GM18505 (cell line): Measurements from ENCODE around the gene COL6A2.

Experiments used
- ATAC-seq: cut with Tn5 transposase; IDR thresholded peaks from one replicate; pipeline ENCODE4 v1.9.1; 2021; ENCODE audit not compliant: unreplicated experiment
- POLR2A ChIP-seq: IDR thresholded peaks from 4 replicates; pipeline ENCODE4 v1.6.1; 2011; ENCODE audit warnings: borderline replicate concordance; ENCODE audit not compliant: insufficient read depth, insufficient read length; ENCODE audit errors: extremely low read depth

The COL6A2 gene

GRCh38 chr21:46097336-46098293, at the start of gene COL6A2:
Gene COL6A2 (plus strand): TSS chr21:46098112.
- ATAC-seq, result no peak
- TF ChIP-seq POLR2A, result no peak

GRCh38 chr21:46048926-46049889, 48.7 kb upstream of the COL6A2 start:
- no peak for ATAC-seq
- TF ChIP-seq POLR2A, result no peak

GRCh38 chr21:46049890-46050667, 47.8 kb upstream of the COL6A2 start:
- no peak for ATAC-seq
- TF ChIP-seq POLR2A, result no peak

GRCh38 chr21:46050668-46051378, 47.1 kb upstream of the COL6A2 start:
- no peak for ATAC-seq
- TF ChIP-seq POLR2A, result no peak

- no peak for ATAC-seq
- no peak for TF ChIP-seq POLR2A
Measured at GRCh38 chr21:46051379-46051770, 46.5 kb upstream of the COL6A2 start.

- TF ChIP-seq POLR2A, result no peak
- no peak for ATAC-seq
Measured at GRCh38 chr21:46051821-46052675, 45.9 kb upstream of the COL6A2 start.

GRCh38 chr21:46052703-46053651, 44.9 kb upstream of the COL6A2 start:
- no peak for ATAC-seq
- TF ChIP-seq POLR2A, result no peak

GRCh38 chr21:46054031-46054430, 43.9 kb upstream of the COL6A2 start:
- no peak for ATAC-seq
- TF ChIP-seq POLR2A, result no peak

- TF ChIP-seq POLR2A, result no peak
- ATAC-seq, result no peak
Measured at GRCh38 chr21:46054451-46054881, 43.4 kb upstream of the COL6A2 start.

GRCh38 chr21:46055863-46056281, 42.0 kb upstream of the COL6A2 start:
- TF ChIP-seq POLR2A, result no peak
- ATAC-seq, result no peak
